Epidermal melanocyte (primary cell): ENCODE data around the gene RBKS.
A peak's percentile ranks its signal among the peaks of the same experiment; 100 is the strongest.
"Not testable (repeated sequence)": the region's sequence is repeated elsewhere in the genome, so short reads cannot be mapped to it uniquely, and the experiment has no call there.

Experiments used
- DNase-seq: peaks from one replicate; pipeline ENCODE4 v3.0.0; 2011; ENCODE audit warnings: low spot score; ENCODE audit not compliant: insufficient read length

Gene RBKS

GRCh38 chr2:27764526-27764925 lies 125.7 kb downstream of the RBKS start:
- not testable (repeated sequence) for DNase-seq

DNA sequence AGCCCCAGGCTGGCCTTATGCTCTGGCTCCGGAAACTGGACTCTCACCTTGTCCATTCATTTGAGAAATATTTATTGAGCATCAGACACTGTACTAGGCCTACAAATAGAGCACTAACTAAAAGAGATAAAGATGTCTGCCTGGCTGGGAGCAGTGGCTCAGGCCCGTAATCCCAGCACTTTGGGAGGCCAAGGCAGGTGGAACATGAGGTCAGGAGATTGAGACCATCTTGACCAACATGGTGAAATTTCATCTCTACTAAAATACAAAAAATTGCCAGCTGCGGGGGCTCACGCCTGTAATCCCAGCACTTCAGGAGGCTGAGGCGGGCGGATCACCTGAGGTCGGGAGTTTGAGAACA lies 126.3 kb downstream of the RBKS start:
- DNase-seq, result no peak

GRCh38 chr2:27762951-27763906 lies 127.0 kb downstream of the RBKS start:
- peak; percentile 30 for DNase-seq

DNA sequence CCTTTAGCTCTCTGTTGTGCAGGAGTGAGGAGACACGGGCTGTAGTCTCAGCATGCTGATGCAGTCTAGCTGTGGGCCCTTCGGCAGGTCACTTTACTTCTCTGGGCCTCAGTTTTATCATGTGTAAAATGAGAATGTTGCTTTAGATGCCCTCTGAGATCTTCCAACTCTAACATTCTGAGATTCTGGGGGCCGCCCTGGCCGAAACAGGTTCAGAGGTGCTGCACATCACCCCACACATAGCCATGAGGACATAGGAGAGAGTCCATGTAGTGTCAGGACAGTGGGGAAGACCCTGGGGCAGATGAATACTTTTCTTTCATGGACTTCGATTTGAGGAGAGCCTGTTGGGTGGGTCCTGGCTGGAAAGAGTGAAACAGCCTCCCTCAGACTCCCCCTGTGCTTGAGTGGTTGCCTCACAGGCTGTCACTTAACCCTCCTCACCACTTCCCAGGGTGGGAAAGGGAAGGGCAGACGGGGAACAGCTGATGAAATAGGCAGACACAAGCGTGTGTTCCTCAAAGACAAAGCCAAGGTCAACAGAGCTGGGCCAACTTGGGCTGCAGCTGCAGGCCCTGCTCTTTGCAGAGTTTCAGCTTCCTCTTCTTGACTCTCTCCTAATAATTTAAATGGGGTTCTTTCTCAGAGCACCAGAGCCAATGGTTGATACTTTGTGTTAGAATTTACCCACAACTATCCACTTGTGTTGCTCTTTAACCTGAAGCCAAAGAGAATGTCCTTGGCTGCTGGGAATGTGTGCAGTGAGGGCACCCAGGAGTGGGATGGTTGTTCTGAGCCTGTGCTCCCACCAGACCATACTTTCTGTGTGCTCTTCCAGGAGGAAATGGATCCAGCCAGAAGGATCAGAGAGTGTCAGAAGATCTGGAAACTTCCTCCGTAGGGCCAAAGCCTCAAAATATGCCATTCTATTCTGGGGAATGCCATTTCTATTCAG lies 133.4 kb downstream of the RBKS start:
- DNase-seq, result no peak

GRCh38 chr2:27756091-27756490 lies 134.1 kb downstream of the RBKS start:
- no peak for DNase-seq

- no peak for DNase-seq
These were observed 135.4 kb downstream of the RBKS start for GRCh38 chr2:27754831-27755230.

GRCh38 chr2:27754138-27754588 lies 136.0 kb downstream of the RBKS start:
- DNase-seq, result peak; percentile 32

- DNase-seq, result no peak
These were observed 137.5 kb downstream of the RBKS start for GRCh38 chr2:27752551-27753237.

DNA sequence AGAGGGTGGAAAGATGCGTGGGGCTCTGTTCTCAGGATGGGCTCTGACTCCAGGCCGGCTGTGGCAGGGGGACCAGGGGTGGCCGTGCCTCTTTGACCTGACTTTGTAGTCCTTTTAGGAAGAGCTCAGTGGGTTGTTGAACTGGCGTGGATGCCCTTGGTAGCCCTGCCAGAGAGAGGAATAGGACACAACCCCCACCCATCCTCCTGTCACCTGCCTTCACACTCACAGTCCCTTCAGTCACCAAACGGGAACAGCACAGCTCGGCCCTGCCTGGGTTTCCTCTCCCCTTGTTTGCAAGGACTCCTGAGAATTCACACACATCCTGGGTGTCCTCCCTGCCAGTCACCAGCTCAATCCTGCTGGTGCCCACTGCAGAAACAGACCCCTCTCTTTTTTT lies 138.8 kb downstream of the RBKS start:
- no peak for DNase-seq

DNA sequence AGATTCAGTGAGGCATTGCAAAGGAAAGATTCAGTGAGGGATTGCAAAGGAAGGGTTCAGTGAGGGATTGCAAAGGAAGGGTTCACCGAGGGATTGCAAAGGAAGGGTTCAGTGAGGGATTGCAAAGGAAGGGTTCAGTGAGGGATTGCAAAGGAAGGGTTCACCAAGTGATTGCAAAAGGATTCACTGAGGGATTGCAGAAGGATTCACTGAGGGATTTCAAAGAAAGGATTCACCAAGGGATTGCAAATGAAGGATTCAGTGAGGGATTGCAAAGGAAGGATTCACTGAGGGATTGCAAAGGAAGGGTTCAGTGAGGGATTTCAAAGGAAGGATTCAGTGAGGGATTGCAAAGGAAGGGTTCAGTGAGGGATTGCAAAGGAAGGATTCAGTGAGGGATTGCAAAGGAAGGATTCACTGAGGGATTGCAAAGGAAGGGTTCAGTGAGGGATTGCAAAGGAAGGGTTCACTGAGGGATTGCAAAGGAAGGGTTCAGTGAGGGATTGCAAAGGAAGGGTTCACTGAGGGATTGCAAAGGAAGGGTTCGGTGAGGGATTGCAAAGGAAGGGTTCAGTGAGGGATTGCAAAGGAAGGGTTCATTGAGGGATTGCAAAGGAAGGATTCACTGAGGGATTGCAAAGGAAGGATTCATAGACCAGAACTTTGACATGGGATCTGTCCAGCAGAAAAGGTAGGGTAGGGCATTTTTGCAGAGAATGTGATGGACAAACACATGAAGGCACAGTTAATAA lies 141.2 kb downstream of the RBKS start:
- DNase-seq, result not testable (repeated sequence)

- DNase-seq, result no peak
These were observed 142.3 kb downstream of the RBKS start for GRCh38 chr2:27747827-27748352.

GRCh38 chr2:27746325-27746724 lies 143.9 kb downstream of the RBKS start:
- no peak for DNase-seq

GRCh38 chr2:27745494-27745893 lies 144.7 kb downstream of the RBKS start:
- DNase-seq, result not testable (repeated sequence)

DNA sequence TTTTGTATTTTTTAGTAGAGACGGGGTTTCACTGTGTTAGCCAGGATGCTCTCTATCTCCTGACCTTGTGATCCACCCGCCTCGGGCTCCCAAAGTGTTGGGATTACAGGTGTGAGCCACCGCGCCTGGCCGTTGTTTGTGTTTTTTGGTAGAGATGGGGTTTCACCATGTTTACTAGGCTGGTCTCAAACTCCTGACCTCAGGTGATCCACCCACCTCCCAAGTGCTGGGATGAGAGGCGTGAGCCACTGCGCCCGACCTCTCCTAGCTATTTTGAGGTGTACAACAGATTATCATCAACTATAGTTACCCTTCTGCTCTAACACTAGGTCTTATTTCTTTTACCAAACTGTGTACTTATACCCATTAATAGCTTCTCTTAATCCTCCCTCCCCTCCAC lies 147.6 kb downstream of the RBKS start:
- no peak for DNase-seq

DNA sequence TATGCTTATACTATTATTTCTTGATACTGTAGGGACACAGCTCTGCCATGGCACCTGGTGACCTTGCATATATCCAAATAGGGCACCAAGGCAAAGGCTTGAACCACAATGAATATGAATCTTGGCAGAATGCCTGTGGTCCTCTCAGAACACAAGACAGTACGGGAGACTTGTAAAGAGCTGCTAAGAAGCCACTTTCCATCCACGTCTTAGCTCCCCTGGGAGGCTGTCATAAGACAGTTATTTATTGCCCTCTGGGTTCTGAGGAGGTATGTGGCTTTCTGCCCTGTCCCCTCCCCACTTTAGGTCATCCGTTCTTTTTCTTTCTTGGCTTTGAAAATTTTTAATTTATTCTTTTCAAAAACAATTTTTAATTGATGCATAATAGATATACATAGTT lies 148.5 kb downstream of the RBKS start:
- no peak for DNase-seq

GRCh38 chr2:27739058-27739373 lies 151.2 kb downstream of the RBKS start:
- no peak for DNase-seq

DNA sequence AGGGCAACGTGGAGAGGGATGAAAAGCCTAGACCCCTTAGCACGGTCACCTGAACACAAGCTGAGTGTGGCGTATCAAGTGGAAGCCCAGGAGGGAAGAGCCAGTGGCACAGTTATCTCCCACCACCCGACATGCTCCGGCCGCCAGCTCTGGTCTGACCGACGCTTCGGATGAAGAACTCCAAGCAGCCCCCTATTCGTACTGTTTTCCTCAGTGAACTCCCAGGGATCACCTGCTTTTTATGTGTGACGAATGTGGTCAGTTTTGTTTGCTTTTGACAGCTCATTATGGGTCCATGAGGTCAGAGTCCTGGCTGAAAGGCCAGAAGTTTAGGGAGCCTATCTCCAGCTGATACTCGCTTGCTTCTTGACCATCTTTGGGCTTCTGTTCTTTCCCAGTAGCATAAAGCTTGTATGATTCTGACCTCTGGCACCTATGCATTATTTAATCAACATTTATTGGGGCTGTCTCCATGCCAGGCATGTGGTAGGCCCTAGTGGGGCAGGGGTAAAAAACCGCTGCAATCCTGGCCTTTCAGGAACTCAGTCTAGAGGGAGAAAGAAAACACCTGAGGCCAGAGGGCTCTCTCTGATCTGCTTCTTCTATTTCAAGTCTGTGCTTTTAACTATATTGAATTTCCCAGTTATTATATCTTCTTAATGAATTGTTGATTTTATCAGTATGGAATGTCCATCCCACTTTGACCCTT lies 151.7 kb downstream of the RBKS start:
- DNase-seq, result no peak

DNA sequence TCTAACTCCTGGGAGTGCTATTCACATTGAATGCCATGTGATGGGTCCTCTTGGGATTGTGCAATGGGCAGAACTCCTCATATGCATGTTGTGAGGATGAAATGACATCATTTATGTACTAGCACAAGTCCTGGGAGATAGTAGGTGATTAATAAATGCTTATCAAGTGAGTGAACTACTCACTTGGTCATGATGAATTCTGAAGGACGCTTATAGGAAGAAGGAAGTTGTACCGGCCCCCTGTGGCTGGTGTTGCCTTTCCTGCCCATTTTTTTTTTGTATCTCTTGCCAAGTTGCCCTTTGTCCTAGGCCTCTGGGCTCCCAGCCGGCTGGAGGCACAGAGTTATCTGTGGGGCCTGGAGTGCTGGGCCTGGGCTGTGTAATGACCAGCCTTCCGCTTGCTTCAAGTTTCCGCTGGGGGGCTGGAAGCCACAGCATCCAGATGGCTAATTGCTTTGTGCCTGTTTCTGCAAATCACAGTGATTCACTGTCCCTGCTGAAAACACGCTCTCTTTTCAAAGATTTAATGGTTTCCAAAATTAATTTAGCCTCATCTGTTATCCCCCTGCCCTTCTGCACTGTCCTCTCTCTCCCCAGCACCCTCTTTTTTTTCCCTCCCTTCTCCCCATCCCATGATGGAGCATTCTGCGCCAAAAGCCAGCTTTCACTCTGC lies 152.4 kb downstream of the RBKS start:
- DNase-seq, result no peak

DNA sequence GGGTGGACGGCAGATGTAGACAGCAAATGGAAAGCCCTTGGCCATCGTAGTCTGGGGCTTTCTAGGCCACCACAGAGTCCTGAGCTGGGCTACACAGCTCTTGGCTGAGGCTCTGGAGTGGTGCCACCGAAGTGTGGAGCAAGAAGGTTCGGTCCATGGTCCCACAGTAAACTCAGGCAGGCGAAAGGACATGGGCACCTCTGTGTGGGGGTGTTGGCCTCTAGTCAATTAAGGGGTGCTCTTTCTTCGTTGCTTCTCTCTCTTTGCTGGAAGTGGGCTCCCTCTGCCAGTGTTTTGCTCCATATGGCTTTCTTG lies 153.3 kb downstream of the RBKS start:
- no peak for DNase-seq
